Uterus (tissue), 2 donors: ENCODE measurements around the gene FMN2.

Experiments used
- CTCF ChIP-seq, 4 experiments: fragments of 200-600 bp in 2 of 4; fragments of 450-650 bp in 2 of 4; sonication (generic) in 2 of 4; IDR thresholded peaks; one replicate each; pipeline ENCODE4 v1.5.1; 2016 to 2019; ENCODE audit warnings: antibody characterized with exemption in 4 of 4, mild to moderate bottlenecking in 2 of 4, moderate library complexity in 1 of 4
- POLR2A ChIP-seq, 2 donors: fragments of 450-650 bp; IDR thresholded peaks; one replicate each; pipeline ENCODE4 v1.6.1; 2016; ENCODE audit warnings: antibody characterized with exemption in 2 of 2, mild to moderate bottlenecking in 1 of 2, moderate library complexity in 1 of 2

DNA sequence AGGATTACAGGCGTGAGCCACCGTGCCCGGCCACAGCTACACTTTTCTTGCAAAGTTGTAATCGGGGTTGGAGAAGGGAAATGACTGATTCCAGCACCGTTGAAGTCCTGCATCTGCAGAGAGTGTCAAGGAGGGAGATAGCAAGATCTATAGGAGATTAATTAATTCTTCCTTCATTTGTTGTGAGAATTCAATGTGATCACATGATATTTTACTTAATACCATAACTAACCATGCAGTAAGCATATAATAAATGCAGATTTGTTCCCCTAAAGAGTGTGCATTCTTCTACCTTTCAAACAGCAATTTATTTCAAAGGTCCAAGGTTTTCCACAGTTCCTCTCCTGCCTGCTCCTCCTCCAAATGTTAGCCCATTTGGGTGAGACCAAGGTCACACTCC lies 315.7 kb downstream of the FMN2 start:
- TF ChIP-seq POLR2A (IDR thresholded peaks at IDR 0.05) (no peak), CTCF (IDR thresholded peaks at IDR 0.05) (no peak)
